HG03342 (cell line): ENCODE data around the gene PSAPL1.

Source experiments
- ATAC-seq: cut with Tn5 transposase; IDR thresholded peaks from one replicate; pipeline ENCODE4 v1.9.1; 2021; ENCODE audit warnings: mild to moderate bottlenecking, moderate library complexity; ENCODE audit not compliant: unreplicated experiment

Gene PSAPL1

DNA sequence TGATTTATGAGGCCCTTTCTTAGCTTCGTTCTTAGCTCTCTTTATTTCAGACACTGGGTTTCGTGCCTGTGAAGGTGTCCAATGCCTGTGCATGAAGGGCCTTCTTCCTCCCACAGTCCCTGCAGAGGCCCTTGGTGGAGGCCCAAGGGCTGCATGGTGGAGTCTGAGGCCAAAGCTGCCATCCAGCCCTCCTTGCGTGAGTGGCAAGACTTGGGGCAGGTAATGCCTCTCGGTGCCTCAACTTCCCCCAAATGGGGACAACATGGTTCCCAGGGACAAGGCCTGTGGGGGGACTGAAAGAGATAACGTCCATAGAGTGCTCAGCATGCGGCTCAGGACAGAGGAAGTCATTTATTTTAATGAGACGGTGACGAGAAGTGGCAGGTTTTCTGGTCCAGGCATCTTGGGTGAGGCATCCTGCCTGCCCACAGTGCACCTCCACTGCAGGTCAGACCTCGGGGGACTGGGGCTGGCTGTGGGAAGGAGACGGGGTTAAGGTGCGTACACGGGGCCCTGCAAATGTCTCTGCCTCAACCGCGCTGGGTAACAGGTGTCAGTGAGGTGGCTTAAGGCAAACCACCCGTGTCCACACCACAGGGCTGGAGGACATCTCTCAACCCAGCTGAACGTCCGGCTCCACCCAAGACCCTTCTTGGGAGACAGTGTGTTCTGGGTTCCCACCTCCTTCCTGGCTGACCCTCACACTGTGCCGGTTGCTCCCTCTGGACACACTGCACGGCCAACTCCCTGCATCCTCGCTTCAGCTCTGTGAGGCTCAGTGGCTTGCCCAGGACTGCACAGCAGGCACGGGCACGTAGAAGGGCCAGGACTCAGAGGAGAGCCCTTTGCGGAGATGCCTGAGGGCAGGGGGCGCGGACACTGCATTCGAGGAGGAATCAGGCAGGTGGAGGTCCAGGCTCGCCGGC, 50.5 kb downstream of the PSAPL1 start:
- no peak for ATAC-seq

DNA sequence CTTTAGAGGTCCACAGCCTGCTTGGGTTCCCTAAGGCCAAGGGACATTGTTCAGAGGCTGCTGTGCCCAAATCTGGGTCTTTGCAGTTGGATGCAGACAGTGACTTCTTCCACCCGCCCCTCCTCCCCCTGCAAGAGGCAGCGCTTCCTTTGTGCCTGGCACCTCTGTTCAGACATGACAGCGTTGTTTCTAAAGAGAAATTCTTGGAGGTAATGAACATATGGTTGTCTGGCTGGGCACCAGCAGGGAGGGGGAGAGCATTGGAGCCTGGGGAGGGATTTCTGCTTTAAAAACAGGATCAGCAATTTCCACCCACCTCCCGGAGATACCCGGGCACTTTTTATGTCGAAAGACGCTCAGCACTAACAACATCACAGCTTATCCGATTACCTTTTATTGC, 51.5 kb downstream of the PSAPL1 start:
- ATAC-seq = no peak

- no peak for ATAC-seq
These were observed 52.1 kb downstream of the PSAPL1 start for GRCh38 chr4:7382634-7383014.

DNA sequence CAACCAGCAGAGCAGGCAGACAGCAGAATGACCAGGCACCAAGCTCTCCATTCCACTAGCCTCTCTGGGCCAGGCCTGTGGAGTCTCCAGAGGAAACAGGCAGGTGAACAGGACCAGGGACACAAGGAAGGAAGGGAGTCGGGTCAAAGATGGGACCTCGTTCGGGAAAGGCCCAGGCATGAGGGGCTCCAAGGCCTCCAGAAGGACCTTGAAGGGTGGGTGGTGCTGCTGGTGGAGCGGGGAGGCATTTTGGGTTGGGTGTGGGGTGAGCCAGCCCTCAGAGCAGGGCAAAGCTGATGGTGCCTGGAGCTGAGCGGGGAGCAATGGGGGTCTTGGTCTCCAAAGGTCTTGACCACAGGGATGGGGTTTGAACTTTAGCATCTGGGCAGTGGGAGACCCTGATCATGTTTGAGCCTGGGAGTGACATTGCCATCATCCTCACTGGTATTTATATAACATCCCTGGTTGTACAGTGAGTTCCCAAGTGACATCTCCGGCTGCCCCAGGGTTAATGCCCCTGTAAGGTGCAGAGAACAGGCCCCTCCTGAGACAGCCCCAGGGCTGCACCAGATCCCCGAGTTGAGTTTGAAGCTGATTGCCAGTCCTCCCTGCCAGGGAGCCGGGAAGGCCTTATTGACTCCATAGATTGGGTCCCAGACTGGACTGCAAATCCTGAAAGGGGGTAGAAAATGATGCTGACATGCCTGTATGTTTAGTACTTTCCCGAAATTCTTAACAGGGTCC, 52.7 kb downstream of the PSAPL1 start:
- no peak for ATAC-seq

DNA sequence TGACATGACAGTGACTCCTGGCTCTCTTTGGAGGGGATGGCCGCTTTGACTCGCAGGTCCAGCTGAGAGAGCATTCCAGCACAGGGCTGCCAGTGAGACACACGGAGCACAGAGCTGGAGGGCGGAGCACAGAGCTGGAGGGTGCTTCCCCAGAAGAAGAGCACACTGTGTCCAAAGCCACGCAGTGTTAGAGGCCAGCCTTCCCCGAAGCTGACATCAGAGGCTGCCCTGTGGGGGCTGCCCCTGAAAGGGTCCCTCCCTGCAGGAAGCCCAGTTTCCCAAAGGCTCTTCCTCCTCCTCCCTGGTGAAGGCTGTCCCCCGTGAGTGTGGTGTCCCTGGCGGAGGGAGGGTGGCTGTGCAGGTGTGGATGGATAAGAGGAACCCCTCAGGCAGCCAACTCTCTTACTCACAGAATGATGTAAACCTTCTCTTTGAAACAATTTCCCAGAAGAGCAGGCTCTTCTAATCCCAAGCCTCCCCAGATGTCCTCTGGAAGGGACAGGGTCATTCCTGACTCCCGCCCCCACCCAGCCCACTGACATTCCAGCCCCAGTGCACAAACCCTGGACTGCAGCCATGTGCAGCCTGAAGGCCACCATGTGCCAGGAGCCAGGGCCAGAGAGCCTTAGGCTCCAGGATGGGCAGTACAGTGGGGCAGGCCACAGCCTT, 53.4 kb downstream of the PSAPL1 start:
- no peak for ATAC-seq
